ENCODE data around the gene UBE2D3. TPM values are rescaled to one million over a fixed set of nuclear protein-coding genes. Genes with fewer than 3 reads are reported as not detected.

UBE2D3 gene
- total RNA-seq, 1 experiment from 2014 or later = 351 TPM

DNA sequence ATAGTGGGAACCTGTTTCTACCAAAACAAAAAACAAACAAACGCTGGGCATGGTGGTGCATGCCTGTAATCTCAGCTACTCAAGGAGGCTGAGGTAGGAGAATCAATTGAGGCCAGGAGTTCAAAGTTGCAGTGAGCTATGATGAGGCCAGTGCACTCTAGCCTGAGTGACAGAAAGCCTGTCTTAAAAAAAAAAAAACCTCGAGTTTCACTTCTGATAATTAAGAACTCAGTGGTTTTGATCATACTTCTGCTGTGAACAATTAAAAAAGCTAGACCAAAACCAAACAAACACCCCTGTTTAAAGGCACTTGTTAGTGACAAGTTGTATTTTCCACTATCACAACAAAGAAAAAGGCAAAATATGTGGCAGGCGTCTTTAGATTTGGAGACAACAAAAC, 15.0 kb upstream of the UBE2D3 start:
- no peak for DNase-seq (ENCODE audit: low spot score)
- TF ChIP-seq FOXK1 (CRISPR knock-in tag; IDR thresholded peaks at IDR 0.05) (no peak), E2F4 (CRISPR knock-in tag; IDR thresholded peaks at IDR 0.05; ENCODE audit: borderline replicate concordance, low read depth) (no peak)
- TF ChIP-seq, protein P1, sequence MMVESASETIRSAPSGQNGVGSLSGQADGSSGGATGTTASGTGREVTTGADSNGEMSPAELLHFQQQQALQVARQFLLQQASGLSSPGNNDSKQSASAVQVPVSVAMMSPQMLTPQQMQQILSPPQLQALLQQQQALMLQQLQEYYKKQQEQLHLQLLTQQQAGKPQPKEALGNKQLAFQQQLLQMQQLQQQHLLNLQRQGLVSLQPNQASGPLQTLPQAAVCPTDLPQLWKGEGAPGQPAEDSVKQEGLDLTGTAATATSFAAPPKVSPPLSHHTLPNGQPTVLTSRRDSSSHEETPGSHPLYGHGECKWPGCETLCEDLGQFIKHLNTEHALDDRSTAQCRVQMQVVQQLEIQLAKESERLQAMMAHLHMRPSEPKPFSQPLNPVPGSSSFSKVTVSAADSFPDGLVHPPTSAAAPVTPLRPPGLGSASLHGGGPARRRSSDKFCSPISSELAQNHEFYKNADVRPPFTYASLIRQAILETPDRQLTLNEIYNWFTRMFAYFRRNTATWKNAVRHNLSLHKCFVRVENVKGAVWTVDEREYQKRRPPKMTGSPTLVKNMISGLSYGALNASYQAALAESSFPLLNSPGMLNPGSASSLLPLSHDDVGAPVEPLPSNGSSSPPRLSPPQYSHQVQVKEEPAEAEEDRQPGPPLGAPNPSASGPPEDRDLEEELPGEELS (CRISPR knock-in tag; IDR thresholded peaks at IDR 0.05) = no peak
- H3K36me3 Mint-ChIP-seq = no peaks in the 10 kb centered on the region
- no peaks in the 10 kb centered on the region for H3K9me3 Mint-ChIP-seq
- POLR2A ChIA-PET = interaction anchor here (0.8 to 1.2 kb wide), 3 partner anchors 14 to 95 kb away, joined by 3 to 4 read pairs (median 3); partner anchors contain the start of gene CISD2
- CTCF ChIA-PET = interaction anchor here (0.6 kb wide), 1 partner anchor 190 kb away, joined by 3 read pairs; no protein-coding TSS in a partner anchor
- H3K27me3 Mint-ChIP-seq (ENCODE audit: low read depth) = no peaks in the 10 kb centered on the region
- H3K4me3 Mint-ChIP-seq = no peak overlapping the region
- ATAC-seq = no peak
- H3K4me1 Mint-ChIP-seq = no peaks in the 10 kb centered on the region
- H3K27ac Mint-ChIP-seq = no peak overlapping the region

- TF ChIP-seq ZNF532 (CRISPR knock-in tag; IDR thresholded peaks at IDR 0.05; ENCODE audit: borderline replicate concordance) = no peak
- TF ChIP-seq NR2C2 (CRISPR knock-in tag; IDR thresholded peaks at IDR 0.05) = no peak
- TF ChIP-seq RELA (CRISPR knock-in tag; IDR thresholded peaks at IDR 0.05; ENCODE audit: borderline replicate concordance) = no peak
- TF ChIP-seq, protein P2, sequence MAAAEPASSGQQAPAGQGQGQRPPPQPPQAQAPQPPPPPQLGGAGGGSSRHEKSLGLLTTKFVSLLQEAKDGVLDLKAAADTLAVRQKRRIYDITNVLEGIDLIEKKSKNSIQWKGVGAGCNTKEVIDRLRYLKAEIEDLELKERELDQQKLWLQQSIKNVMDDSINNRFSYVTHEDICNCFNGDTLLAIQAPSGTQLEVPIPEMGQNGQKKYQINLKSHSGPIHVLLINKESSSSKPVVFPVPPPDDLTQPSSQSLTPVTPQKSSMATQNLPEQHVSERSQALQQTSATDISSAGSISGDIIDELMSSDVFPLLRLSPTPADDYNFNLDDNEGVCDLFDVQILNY (CRISPR knock-in tag; IDR thresholded peaks at IDR 0.05) = no peak
- TF ChIP-seq ZNF416 (CRISPR knock-in tag; IDR thresholded peaks at IDR 0.05) = no peak
- TF ChIP-seq KAT7 (CRISPR knock-in tag; IDR thresholded peaks at IDR 0.05; ENCODE audit: borderline replicate concordance) = no peak
- no peak for TF ChIP-seq ZNF138 (CRISPR knock-in tag; conservative IDR thresholded peaks at IDR 0.05)
- no peak for TF ChIP-seq TEAD4 (CRISPR knock-in tag; IDR thresholded peaks at IDR 0.05)
- no peak for TF ChIP-seq NFYB (CRISPR knock-in tag; conservative IDR thresholded peaks at IDR 0.05; ENCODE audit: low read depth)
- ChIA-PET POLR2A (interaction anchor here (0.8 kb wide), 1 partner anchor 9 kb away, joined by 3 read pairs; the partner anchor contains the start of gene UBE2D3), CTCF (no interaction called here)
- H3K27me3 Mint-ChIP-seq (ENCODE audit: low read depth) = no peaks in the 10 kb centered on the region
- DNase-seq (ENCODE audit: low spot score) = no peak
- H3K4me3 Mint-ChIP-seq = no peak overlapping the region
- no peak overlapping the region for H3K27ac Mint-ChIP-seq
- H3K4me1 Mint-ChIP-seq = peaks cover 19% of the 10 kb centered on the region
- no peaks in the 10 kb centered on the region for H3K9me3 Mint-ChIP-seq
- ATAC-seq = no peak
- no peaks in the 10 kb centered on the region for H3K36me3 Mint-ChIP-seq
Measured at GRCh38 chr4:102836596-102836995, 9.2 kb upstream of the UBE2D3 start.

- no peak for ATAC-seq
- no peak overlapping the region for H3K4me3 Mint-ChIP-seq
- DNase-seq (ENCODE audit: low spot score) = no peak
- H3K9me3 Mint-ChIP-seq = no peaks in the 10 kb centered on the region
- no peaks in the 10 kb centered on the region for H3K27me3 Mint-ChIP-seq (ENCODE audit: low read depth)
- H3K27ac Mint-ChIP-seq = no peak overlapping the region
- POLR2A ChIA-PET = no interaction called here
- CTCF ChIA-PET = interaction anchor here (0.7 kb wide), 1 partner anchor 1562 kb away, joined by 3 read pairs; no protein-coding TSS in a partner anchor
- H3K36me3 Mint-ChIP-seq = no peaks in the 10 kb centered on the region
- peaks cover 36% of the 10 kb centered on the region for H3K4me1 Mint-ChIP-seq
- no peak for TF ChIP-seq JAZF1 (CRISPR knock-in tag; IDR thresholded peaks at IDR 0.05)
- no peak for TF ChIP-seq NR1H2 (CRISPR knock-in tag; IDR thresholded peaks at IDR 0.05)
- no peak for TF ChIP-seq GTF2I (CRISPR knock-in tag; conservative IDR thresholded peaks at IDR 0.05)
- TF ChIP-seq, protein P2 (CRISPR knock-in tag; IDR thresholded peaks at IDR 0.05) = no peak
- no peak for TF ChIP-seq KAT7 (CRISPR knock-in tag; IDR thresholded peaks at IDR 0.05; ENCODE audit: borderline replicate concordance)
- TF ChIP-seq, protein P3, sequence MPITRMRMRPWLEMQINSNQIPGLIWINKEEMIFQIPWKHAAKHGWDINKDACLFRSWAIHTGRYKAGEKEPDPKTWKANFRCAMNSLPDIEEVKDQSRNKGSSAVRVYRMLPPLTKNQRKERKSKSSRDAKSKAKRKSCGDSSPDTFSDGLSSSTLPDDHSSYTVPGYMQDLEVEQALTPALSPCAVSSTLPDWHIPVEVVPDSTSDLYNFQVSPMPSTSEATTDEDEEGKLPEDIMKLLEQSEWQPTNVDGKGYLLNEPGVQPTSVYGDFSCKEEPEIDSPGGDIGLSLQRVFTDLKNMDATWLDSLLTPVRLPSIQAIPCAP (CRISPR knock-in tag; IDR thresholded peaks at IDR 0.05) = no peak
- TF ChIP-seq, protein P4, sequence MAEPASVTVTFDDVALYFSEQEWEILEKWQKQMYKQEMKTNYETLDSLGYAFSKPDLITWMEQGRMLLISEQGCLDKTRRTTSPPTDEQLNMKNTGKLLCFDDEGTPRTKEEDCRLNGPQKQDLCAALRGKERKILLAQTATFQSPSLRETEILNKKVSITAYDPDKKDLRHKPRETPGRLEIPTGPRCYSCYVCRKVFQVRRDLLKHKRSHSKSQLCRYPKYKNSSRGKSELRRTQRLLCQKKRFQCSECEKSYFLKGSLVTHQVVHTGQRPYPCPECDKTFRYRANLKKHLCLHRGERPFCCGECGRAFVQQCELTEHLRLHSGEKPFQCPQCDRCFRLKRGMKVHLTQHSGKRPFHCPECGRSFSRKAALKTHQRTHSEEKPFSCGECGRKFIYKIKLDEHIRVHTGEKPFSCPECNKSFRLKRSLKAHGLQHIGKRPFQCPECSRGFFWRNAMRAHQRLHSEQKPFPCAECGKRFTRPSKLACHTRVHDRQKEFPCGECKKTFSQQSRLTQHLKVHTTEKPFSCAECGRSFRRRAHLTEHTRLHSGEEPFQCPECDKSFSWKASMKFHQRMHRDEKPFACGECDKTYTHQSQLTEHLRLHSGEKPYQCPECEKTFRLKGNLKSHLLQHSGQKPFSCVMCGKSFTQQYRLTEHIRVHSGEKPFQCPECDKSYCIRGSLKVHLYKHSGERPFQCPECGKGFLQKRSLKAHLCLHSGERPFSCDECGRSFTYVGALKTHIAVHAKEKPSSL (CRISPR knock-in tag; conservative IDR thresholded peaks at IDR 0.05) = no peak
- TF ChIP-seq MXD4 (CRISPR knock-in tag; IDR thresholded peaks at IDR 0.05; ENCODE audit: borderline replicate concordance) = no peak
Measured at GRCh38 chr4:102832667-102833066, 5.3 kb upstream of the UBE2D3 start.
